Peyer's patch (tissue), 4 donors: ENCODE measurements around the gene PRICKLE1.

Experiments used
- CTCF ChIP-seq, 6 experiments: fragments of 450-650 bp in 4 of 6; fragments of 200-600 bp in 2 of 6; sonication (generic) in 1 of 6; IDR thresholded peaks; one replicate each; pipeline ENCODE4 v1.5.1; 2017 to 2019; ENCODE audit warnings: antibody characterized with exemption in 6 of 6, mild to moderate bottlenecking in 3 of 6, moderate library complexity in 1 of 6
- POLR2A ChIP-seq, 2 donors: fragments of 450-650 bp; IDR thresholded peaks; one replicate each; pipeline ENCODE4 v1.5.1; 2017; ENCODE audit warnings: antibody characterized with exemption in 2 of 2, mild to moderate bottlenecking in 2 of 2, moderate library complexity in 2 of 2

- TF ChIP-seq CTCF (IDR thresholded peaks at IDR 0.05) = no peak
- TF ChIP-seq POLR2A (IDR thresholded peaks at IDR 0.05) = no peak
These were observed 23.9 kb downstream of the PRICKLE1 start for GRCh38 chr12:42565633-42566032.
